GM08714 (cell line): Measurements from ENCODE around the gene CMTM4.
"Not testable (repeated sequence)": the region's sequence is repeated elsewhere in the genome, so short reads cannot be mapped to it uniquely, and the experiment has no call there.

Source experiments
- H3K4me3 ChIP-seq: fragments of 200-500 bp; sonication (Bioruptor generic); 2 replicates; pipeline ENCODE4 v1.5.1; 2014; ENCODE audit warnings: mild to moderate bottlenecking, low read length, inconsistent platforms
- ZNF274 ChIP-seq: IDR thresholded peaks from 2 replicates; pipeline ENCODE4 v1.6.1; 2012; ENCODE audit warnings: mild to moderate bottlenecking, low read depth, low read length

The CMTM4 gene

DNA sequence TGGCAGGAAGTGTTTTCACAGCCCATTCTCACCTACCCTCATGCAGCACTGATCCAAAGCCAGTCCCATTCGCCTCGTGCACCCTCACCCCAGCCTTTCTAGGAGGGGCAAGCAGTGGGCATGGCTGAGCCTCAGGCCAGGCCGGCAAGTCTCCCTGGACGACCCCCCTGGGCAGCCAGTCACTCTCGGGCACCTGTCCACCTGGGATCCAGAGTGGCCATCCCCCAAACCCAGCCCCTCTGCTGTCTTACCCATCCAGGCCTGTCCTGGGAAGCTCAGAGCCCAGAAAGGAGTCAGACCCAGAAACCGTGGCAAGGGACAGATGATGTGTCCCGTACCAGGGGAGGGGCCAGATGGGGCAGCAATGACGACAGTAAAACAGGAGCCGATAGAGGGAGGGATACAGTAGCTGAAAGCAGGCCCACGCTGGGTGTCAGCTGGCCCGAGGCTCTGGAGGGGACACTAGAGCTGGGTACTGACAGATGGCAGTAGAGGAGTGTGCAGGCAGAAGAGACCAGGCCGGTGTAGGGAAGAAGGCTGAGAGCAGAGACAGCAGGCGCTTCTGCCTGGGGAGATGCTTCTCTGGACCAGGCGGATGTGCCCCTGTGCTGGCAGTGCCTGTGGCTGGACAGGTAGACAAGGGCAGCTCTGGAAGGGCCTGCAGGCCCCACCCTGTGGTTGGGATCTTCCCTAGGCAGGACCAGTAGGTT lies 86.3 kb downstream of the CMTM4 start:
- no peak for TF ChIP-seq ZNF274
- no peak overlapping the region for H3K4me3 ChIP-seq

DNA sequence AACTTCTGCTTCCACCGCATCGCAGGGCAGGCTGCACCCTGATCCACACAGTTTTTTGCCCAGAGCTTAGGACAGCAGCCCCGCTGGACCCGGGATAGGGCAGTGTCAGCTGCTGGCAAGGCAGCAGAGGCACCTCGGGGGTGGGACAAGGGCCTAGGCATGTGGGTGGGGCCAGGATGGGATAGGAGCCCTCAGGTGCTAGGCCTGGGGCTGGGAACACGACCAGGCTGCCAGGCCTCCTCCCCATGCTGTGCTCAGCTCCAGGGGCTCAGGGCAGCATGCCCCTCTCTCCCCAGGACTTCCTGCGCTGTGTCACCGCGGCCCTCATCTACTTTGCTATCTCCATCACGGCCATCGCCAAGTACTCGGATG lies 87.4 kb downstream of the CMTM4 start:
- no peak for TF ChIP-seq ZNF274
- no peak overlapping the region for H3K4me3 ChIP-seq

DNA sequence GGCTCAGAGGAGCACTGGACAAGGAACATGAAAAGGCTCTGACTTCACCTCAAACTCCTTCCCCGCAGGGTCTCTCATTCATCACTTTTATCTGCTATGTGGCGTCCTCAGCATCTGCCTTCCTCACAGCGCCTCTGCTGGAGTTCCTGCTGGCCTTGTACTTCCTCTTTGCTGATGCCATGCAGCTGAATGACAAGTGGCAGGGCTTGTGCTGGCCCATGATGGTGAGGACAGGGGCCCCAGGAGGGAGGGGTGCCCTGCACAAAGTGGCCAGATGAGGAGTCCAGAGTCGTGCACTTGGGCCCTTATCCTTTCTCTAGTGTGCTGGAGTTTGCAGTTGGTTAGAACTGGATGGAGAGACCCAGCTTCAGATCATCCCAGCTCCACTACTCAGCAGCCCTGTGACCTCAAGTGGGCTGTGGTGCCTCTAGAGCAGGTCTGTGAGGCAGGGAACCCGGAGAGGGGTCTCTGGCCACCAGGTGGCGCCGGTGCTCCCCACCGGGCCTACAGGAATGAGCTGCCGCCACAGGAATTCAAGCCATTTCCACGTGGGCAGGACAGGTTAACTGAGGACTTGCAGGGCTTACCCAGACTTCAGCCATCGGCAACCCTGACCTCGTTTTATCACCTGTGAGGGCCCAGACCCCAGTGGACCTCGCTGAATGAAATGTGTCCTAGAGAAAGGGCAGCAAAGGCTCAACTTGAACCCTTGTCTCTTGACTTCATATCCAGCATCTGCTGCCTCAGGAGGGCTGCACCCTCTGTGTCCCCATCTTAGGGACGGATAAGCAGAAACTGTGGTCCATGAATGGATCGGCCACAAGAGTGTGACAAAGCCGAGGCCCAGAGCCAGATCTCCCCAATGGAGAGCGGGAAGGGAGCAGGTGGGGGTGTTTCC lies 88.1 kb downstream of the CMTM4 start:
- TF ChIP-seq ZNF274 = no peak
- H3K4me3 ChIP-seq = no peak overlapping the region

DNA sequence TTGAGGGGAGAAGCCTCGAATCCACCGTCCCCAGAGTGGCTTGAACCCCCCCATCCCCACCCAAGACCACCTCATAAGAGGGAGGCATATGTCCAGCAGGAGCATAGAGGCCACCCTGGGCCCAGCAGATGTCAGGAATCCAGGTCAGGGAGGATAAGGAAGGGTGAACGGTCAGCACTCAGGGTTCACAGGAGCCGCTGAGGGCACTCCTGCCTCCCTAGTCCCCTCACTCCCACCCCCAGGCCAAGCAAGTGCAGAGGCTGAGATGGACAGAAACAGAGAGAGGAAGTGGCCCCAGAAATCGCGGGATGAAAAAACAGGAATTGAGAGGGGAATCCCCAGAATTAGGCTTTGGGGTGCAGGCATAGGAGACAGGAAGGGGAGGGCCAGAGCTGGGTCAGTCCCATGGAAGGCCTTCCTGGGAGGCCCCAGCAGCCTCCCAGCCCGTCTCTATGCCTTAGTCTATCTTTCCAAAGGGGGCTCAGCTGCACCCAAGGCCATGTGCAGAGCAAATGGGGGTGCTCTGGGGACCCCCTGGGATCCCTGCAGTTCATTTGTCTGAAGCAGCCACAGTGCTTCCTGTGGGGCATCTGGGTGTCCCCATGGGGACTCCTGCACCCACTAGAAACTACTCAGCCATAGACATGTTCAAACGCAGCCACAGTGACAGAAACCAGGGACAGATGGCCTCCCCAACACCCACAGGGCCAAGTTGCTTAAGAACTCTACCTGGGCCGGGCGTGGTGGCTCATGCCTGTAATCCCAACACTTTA lies 90.4 kb downstream of the CMTM4 start:
- H3K4me3 ChIP-seq = peak overlapping the region; percentile 52
- no peak for TF ChIP-seq ZNF274

DNA sequence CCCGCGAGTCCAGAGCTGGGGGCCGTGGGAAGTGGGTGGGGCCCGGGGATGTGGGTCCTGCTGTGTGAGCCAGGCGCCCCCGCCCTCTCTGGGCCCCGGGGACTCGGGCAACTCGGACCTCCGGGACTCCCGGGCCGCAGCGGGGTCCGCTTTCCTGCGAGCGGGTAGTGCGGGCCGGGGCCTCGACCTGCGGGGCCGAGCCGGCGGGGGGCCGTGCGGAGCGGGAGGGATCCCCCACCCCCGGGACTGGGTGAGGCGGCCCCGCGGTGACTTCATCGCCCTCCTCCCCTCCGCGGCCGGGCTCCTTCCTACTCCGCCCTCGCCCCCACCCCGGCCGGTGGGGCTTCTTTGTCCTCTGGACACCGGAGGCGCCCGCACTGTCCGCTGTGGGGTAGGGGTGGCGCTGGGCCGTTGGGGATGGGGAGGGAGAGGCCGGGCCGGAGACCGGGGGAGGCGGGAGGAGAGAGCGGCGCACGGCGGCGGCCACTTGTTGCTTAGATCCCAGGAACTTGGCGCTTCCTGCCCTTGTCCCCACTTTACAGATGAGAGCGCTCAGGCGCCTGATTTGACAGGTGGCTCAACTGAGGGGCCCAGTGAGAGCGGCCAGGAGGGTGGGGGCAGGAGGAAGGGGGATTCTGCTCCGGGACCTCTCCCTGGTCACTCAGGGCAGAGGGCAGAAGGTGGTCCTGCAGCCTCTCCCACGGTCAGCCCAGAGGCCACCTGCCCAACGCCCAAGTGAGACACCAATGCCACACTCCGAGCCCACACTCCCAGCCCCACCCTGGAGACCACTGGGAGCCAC lies 91.2 kb downstream of the CMTM4 start:
- no peak for TF ChIP-seq ZNF274
- H3K4me3 ChIP-seq = peak overlapping the region; percentile 52

DNA sequence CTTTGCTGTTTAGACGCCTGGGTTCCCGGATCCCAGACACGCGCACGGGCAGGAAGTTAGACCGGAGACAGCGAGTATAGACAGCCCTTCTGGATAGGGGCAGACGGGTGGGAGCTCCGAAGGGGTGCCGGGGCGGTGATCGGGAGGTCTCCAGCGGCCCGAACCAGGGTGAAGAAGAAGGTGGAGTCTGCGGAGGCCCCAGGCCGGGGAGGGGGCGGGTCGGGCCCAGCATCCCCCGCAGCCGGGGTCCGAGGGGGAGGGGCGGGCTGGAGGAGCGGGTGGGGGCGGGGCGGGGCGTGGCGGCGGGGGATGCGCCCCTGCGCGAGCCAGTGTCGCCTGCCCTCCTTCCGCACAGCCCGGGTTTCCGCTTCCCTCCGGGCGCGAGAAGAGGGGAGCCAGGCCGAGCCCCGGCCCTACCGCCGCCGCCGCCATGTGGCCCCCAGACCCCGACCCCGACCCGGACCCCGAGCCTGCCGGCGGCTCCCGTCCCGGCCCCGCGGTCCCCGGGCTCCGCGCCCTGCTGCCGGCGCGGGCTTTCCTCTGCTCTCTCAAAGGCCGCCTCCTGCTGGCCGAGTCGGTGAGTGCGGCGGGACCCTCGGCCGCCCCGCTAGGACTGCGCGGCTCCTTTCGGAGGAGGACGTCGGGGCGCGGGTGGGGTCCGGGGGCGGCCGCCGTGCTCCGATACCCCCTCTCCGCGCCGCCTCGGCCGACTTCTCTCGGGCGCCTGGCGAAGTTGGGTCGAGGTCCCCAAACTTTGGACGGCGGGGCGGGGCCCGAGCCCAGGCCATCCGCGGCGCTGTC lies 92.0 kb downstream of the CMTM4 start, which contains the start of gene CMTM3:
Gene CMTM3 (plus strand): TSS at position 329 of the 801 bp plus-strand sequence. CDS start 102 bp downstream, at position 431.
- H3K4me3 ChIP-seq = peak within 1 kb of the TSS; percentile 52
- TF ChIP-seq ZNF274 = no peak

DNA sequence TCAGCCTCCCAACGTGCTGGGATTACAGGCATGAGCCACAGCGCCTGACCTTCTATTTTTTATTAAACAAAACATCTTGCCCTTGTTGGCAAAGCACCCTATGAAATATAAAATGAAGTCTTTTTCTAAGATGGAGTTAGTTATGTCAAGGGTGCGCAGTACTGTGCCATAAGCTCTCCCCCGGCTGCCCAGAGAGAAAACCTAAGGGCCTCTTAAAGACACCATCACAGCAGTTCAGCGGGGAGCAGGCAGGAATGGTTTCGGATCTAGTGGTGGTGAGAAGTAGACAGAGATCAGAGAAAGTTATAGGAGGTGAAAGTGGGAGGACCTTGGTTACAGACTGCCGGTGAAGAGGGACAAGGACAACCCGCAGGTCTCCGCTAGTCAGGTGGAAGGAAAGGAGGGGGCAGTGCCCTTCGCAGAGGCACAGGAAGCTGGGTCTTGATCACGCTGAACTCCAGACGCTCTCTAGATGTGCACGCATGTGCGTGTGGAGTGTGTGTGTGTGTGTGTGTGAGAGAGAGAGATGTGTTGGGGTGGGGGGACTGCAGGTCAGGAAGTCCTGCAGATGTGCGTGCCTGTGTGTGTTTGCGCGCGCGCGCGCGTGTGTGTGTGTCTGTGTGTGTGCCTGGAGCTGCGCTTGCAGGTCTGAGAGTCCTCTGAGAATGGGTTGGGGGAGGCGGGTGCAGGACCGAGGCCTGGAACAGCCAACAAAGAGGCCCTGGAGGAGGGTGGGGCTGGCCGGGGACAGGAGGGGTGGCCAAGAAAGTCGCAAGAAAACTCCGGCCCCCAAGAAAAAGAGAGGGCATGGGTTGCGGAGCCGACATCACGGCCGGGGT lies 92.8 kb downstream of the CMTM4 start:
- peak overlapping the region; percentile 52; the same call in 1 of the 2 replicates for H3K4me3 ChIP-seq
- no peak for TF ChIP-seq ZNF274

DNA sequence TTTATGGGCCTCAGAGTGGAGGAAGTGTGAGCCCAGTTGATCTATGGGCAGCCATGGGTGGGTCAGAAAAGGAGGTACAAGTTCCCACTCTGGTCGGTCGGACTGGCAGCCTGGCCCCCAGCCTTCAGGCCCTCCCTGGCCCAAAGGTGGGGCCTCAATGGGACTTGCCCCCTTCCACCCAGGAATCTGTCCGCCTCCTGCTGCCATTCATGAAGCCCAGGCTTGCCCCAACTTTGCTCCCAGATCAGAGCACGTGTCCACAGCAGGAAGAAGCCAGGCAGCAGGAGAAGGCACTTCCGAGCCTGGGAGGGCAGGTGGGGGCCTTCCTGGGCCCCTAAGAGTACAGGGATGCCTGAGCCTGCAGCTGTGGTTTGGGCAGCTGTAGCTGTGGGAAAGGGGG lies 95.1 kb downstream of the CMTM4 start:
- no peak for TF ChIP-seq ZNF274
- no peak overlapping the region for H3K4me3 ChIP-seq

DNA sequence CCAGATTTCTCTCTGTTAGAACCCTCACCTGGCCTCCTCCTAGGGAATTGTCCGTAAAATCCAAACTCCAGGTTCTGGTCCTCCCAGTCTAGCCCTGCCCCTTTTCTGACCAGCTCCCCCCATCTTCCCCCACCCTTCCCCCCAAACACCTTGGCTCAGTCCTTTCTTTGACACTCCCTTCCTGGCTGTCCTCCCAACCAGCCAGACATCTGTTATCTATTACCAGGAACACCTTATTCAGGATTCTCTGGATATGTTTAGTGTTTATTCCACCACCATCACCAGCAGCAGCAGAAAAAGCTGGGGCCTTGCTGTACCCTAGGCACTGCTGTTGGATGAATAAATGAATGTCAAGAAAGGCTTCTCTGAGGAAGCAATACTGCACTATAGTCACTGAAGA lies 96.1 kb downstream of the CMTM4 start:
- no peak overlapping the region for H3K4me3 ChIP-seq

DNA sequence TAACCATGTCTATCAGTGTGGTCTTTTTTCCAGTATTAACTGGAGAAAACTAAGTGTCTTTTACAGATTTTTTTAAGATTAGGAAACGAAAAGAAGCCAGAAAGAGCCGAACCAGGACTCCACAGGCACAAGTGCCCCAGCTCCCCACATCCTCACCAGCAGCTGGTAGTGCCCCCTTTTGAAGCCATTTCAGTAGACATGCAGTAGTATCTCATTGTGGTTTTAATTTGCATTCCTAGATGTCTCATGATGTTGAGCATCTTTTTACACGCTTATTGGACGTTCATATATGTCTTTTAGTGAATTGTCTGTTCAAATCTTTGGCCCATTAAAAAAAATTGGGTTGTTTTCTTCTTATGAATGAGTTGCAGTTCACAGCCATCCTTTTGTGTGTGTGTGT lies 96.8 kb downstream of the CMTM4 start:
- H3K4me3 ChIP-seq = no peak overlapping the region
- no peak for TF ChIP-seq ZNF274

More for the DNA sequence above, 96.1 kb downstream of the CMTM4 start:
- no peak for TF ChIP-seq ZNF274

DNA sequence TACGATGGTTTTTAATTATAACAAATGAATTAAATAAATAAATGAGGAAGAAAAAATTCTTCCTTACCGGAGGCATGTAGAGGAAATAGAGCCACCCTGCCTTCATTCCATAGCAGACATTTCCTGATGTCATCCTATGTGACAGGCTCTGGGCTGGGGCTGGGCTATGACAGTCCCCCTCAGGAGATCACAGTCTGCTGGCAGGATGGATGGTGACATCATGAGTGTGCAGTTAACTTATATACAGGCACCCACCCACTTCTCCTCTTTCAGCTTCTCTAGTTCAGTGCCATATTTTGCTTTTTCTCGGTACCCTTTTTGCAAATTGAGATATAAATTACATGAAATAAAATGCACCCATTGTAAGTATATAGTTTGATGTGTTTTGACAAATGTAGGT lies 98.4 kb downstream of the CMTM4 start:
- TF ChIP-seq ZNF274 = no peak
- H3K4me3 ChIP-seq = no peak overlapping the region

DNA sequence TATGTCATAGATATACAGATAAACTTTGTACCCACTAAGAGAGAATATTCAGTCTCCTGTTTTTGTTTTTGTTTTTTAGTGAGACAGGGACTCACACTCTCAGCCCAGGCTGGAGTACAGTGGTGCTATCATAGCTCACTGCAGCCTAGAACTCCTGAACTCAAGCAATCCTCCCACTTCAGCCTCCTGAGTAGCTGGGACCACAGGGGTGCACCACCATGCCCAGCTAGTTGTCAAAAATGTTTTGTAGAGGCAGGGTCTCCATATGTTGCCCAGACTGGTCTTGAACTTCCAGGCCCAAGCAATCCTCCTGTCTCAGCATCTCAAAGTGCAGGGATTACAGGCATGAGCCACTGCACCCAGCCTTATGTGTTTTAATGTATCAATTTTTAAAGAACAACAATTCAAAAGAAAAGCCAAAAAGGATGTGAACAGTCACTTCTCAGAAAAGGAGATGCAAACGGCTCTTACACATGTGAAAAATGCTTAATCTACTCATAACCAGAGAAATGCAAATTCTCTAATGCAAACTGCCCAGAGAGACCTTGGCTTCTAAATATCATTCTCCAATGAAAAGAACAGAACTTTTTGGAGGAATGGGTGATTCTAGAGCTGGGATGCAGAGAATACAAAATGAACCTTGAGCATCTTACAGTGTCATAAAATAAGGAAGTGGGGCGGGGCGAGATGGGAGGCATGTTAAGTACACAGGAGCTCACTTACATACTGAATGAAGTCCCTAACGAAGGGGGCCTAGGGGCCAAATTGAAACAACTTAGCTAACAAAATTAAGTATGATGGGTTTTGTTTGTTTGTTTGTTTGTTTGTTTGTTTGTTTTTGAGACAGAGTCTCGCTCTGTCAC lies 99.3 kb downstream of the CMTM4 start:
- H3K4me3 ChIP-seq = no peak overlapping the region
- no peak for TF ChIP-seq ZNF274

DNA sequence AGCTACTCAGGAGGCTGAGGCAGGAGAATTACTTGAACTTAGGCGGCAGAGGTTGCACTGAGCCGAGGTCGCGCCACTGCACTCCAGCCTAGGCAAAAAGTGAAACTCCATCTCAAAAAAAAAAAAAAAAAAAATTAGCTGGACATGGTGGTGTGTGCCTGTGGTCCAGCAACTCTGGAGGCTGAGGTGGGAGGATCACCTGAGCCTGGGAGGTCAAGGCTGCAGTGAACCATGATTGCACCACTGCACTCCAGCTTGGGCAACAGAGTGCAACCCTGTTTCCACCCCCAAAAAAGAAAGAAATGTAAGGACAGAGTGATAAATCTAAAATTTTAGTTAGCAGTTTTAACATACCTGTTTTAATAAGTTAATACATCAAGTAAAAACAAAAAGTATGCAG lies 100.0 kb downstream of the CMTM4 start:
- H3K4me3 ChIP-seq = not testable (repeated sequence)
